Islet of Langerhans (tissue), 1 donor: ENCODE results near the gene DSE.

ENCODE experiments used
- FAIRE-seq: peaks from one replicate; lab custom pipeline; 2011; peaks lifted over from hg19 to GRCh38; lab: Jason Lieb, UNC

DSE gene

DNA sequence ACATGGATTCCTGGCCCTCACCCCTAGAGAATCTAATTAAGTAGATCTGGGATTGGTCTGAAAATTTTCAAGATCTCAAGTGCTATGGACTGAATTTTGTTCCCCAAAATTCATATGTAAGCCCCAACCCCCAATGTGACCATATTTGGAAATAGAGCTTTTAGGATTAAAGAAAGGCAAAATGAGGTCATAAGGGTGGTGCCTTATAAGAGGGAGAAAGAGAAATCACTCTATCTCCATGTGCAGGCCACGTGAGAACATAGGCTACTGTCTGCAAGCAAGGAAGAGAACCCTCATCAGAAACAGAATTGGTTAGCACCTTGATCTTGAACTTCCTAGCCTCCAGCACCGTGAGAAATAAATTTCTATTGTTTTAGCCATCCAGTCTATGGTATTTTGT, 8.5 kb upstream of the DSE start:
- FAIRE-seq, result no peak

DNA sequence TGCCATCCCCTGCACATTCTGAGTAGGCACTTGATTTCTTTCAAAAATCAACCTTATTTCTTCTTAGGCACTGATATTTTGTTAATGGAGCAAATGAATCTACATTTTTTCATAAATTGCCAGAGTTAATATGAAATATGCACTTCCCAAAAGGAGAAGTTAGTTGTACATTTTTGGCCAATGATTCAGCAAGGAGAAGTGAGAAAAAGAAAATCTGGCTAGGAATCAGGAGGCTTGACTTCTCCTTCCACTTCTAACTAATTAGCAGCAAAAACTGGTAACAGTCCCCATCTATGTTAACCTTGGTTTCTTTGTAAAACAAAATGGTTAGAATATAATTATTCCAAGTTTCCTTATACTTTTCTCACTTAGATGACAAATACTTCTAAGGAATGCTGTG, 7.0 kb upstream of the DSE start:
- no peak for FAIRE-seq

DNA sequence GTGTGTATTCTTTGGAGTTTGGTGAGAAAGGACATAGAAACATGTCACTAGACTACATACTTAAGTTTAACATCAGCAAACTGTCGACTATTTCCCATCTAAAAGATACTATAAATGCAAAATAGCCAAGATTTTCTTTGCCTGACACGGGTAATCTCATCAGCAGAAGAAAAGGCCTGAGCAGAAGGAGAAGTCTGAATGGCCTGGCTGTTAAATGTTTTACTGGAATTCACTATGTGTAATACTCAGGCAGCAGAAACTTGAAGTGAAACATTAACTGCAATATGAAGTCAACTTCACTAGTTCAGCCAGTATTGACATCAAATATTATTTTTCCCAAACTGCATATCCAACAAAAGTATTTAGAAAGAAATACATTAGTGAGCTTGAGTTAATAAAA, 6.4 kb upstream of the DSE start:
- no peak for FAIRE-seq

DNA sequence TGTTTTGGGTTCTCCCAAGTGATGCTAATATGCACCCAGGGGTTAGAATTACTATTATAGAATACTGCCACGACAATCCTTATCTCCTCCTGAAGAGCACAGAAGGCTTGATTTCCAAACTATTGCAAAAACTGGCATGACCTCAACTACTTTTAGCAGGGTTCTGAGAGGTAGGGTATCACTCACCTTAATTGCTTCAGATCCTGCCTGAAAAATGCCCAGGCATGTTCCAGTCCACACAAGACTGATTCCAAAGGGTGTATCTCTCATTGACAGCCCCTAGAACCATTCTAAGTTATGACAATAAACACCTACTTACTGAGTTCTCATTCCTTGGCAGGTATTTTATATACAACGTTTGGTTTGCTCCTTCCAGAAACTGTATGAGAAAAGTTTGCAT, 5.0 kb upstream of the DSE start:
- FAIRE-seq, result no peak

DNA sequence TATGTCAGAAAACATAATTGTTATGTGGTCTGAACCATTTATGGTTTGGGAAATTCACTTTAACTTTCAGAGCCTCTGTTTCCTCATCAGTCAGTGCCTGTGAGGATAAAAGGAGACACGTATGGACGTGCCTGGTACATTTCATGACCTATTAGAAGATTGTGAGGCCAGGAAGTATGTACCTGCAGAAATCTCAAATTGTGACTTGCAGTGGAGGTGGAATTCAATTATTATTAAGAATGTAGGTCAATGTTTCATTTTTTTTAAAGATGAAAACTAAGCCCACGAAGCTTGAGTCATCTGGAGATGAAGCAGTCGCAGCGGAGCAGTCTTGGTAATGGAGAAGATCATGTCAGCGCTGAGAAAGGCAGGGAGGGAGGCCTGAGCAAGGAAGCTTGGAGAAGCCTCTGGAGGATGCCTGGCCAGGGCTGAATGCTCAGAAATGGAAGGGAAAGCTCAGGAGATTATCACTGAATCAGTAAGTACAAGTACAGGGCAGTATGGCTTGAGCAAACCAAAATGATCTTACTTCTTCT, 3.9 kb upstream of the DSE start:
- no peak for FAIRE-seq

DNA sequence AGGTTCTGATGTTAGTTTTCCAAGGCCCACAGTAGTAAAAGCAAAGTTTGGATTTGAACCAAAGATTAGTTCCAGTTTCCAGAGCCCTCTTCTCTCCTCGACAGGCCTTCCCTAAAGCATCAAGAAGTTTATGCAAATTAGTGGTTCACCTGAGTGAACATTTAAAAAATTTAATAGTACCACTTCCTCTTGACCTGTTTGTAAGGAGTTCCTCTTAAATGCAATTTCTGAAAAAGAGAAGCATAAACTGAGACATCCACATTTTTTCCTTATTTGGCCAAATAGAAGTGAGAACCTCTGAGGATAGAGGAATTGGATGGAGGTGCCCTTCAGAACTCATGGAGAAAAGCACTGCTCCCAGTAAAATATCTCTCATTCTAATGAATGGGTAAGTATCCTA, 1.2 kb upstream of the DSE start:
- no peak for FAIRE-seq

DNA sequence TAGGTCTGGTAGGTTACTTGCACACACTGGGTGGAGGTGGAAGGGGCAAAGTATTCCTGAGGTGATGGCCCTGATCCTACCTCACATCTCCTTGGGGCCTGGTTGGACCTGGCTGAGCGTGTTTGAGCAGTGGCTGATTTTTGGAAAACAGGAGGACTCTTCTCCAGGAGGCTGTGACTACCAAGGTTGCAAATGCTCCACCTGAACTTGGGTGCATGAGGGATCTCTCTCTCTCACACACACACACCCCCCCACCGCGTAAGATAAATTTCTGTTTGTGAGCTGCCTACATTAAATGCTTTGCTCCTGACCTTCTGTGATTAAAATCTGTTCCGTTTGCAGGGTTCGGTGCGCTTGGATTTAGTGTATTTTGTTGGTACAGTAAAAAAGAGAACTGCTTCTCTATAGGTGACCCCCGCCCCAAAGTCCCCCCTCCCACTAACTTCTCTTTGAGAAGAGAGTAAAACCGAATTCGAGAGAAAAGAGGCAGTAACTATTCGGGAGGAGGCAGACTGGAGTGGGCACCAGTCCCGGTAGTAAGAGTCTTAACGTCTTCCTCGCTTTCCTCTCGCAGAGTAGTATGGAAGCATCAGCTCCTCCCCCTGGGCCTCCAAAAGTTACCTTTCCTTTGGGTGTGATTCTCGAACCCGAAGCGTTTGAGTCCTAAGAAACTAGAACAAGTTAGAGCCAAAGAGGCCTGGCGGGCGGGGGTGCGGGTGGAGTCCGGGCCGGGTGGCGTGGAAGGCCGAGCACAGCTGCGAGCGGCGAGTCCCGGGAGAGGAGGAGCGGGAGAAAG, 585 bp upstream of the DSE start:
- no peak for FAIRE-seq

DNA sequence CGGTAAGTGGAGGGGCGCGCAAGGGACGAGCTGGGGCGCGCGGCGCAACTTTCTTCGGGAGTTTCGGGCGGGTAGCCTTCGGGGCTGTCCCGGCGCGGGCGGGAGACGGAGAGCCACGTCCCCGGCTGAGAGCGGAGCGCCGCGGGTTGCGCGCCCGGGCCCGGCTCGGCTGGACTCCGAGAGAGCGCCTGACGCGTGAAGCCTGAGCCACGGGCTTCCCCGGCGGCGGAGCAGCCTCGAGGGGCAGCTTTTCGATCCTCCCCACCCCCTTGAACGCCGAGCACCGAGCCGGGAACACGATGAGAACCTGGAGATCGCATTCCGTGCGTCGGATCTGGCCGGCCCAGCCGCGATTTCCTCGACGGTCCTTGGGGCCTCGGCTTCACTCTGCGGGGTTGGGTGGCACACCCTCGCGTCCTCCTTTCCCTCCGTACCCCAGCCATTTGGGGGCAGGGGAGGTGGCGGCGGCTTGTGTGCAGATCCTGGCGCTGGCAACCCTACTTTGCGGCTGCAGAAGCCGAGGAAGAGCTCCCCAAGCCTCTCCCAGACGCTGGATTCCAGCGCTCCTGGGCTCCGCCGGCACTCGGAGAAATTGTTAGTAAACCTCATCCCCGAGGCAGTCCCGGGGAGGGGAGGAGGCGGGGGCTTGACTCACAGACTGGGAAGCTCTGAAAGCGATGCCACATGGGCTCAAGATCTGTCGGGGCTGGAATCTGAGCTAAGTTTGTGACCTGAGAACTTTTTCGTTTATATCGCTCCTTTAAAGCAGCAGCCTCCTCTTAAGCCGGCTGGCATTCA, 572 bp downstream of the DSE start:
- no peak for FAIRE-seq

DNA sequence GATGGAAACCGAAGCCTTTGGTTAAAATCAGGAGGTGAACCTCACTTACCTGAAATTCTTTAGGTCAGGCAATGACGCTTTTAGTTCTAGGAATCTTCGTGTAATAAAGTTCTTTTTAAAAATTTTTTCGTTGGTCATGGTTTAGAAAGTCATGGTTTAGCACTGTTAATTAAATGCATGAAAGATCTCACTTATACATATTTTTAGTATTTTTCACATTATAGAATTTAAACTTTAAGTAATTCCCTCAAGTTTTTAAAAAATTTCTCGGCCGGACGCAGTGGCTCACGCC, 1.1 kb downstream of the DSE start:
- FAIRE-seq, result no peak

DNA sequence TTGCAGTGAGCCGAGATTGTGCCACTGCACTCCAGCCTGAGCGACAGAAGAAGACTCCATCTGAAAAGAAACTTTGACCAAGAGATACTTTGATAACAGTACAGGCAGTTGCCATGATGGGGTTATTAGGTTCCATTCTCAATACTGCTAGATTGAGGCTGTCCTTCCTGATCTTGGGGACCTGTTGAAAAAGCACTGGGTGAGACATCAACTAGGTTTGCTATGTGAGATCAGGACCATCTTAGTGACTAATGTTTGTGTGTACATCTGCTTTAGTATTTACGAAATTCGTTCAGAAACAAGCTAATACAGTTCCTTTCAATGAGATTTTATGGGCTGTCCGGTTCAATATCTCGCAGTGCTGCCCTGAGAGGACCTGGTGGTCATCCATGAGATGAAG, 2.6 kb downstream of the DSE start:
- no peak for FAIRE-seq

DNA sequence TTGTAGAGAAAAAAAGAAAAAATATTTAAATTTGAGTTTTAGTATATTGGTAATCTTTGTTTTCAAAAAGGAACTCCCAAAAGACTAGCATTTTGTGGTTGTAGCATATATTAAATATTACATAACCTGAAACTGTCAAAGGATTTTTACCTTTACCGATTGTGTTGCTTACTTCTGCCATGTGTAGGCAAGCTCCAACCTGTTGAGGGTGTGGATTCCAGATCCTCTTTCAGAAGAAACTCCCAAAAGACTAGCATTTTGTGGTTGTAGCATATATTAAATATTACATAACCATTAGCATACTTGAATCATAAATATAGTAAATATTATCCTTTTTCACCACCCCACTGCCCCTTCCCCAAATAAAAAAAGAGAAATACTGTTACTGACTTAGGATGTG, 3.2 kb downstream of the DSE start:
- no peak for FAIRE-seq

DNA sequence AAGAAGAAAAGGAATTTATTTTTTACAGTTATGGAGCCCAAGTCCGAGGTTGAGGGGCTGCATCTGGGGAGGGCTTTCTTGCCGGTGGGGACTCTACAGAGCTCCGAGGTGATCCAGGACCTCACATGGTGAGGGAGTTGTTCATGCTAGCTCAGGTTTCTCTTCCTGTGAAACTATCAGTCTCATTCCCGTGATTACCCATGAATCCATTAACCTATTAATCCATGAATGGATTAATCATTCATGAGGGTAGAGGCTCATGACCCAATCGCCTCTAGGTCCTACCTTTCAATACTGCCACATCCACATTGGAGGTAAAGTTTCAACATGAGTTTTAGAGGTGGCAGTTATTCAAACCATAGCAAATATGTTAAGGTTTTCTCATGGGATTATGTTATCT, 3.8 kb downstream of the DSE start:
- no peak for FAIRE-seq

DNA sequence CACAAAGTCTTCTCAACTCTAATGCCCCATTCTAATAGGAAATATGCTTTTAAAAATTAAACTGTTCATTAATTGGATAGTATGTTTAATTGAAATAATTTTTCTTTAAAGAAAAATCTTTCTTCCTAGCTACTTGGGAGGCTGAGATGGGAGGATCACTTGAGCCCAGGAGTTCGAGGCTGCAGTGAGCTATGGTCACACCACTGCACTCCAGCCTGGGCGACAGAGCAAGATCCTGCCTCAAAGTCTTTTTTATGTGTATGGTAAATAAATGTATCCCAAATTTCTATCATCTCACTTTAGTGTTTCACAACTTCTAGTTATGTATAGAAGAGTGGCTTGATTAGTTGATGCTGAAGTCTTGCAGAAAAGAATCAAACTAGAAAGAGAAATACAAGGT, 4.5 kb downstream of the DSE start:
- FAIRE-seq, result no peak

DNA sequence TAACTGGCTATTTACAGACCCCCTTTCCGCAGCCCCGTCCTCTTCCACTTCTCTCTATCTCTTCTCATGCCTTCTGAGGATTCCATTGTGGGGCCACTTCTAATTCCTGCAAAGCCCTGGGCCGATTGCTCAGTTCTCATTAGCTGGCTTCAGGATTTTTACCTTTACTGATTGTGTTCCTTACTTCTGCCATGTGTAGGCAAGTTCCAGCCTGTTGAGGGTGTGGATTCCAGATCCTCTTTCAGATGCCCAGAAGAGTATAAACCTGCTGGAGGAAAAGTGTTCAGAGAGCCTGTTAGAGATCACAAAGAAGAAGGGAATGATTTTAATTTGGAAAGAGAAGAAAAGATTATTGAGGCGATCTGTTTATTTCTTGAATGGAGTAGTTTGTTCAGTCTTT, 5.4 kb downstream of the DSE start:
- no peak for FAIRE-seq

DNA sequence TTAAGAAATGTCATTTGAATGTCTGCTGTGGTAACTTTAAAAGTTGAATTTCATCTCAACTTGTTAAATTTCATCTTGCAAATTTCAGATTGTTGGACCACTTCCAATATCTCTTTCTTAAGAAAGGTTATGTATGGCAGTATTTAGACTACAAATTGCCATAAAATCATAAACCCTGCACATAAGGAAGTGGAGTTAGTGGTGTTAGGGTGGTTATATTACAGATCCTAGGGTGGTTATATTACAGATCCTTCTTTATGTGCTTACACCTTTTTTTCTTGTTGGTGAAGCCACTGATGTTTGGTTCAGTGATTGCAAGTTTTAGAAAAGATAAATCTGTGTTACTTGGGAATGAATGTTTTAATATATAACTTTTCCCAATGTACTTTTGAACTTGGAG, 9.0 kb downstream of the DSE start:
- no peak for FAIRE-seq

DNA sequence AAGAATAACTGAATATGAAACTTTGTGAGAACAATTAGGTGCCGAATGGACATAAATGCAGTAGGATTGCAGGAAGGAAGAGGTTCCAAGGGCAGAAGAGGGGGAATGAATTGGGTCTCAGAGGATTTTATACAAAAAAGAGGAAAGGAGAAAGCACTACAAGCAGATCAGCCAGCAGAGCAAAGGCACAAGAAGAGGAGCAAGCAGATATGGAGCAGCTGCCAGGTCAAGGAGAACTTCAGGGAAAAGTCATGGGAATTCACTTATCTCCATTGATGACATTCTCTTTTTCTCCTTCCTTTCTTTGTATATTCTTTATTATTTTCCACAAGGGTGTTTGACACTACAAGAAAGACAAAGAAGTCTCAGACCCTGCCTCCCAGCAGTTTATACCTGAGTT, 9.6 kb downstream of the DSE start:
- no peak for FAIRE-seq

DNA sequence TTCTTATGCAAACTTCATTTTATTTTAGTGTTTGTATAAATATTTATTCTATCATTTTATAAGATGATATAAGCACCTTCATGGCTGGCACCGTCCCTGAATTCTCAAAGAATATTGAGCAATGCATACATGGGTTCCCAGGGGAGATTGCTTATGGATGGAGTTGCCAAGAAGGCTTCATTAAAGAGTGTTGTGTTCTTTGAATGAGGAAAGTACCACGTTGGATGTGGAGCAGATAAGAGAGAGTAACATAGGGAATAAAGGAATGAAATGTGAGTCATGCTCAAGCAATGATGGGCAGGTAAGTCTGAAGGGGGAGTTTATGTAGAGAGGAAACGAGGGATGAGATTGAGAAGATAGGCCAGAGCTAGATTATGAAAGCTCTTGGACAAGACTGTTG, 10.3 kb downstream of the DSE start:
- no peak for FAIRE-seq

DNA sequence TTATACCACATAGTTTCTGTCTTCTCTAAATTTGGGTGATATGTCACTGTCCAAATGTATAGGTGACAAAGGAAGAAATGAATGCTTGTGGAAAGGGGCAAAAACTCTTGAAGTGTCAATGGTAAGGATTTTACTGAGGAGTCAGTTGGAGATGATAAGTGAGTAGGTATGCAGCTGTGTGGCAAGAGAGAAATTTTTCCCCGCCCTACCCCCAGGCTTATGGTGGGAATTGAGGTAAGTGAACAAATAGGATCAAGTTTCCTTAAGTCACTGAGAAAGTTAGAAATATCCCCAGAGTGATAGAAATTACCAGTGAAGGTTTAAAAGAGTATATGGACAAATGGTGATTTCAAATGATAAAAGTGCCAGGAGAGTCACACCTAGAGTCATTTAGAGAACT, 11.8 kb downstream of the DSE start:
- FAIRE-seq, result no peak

DNA sequence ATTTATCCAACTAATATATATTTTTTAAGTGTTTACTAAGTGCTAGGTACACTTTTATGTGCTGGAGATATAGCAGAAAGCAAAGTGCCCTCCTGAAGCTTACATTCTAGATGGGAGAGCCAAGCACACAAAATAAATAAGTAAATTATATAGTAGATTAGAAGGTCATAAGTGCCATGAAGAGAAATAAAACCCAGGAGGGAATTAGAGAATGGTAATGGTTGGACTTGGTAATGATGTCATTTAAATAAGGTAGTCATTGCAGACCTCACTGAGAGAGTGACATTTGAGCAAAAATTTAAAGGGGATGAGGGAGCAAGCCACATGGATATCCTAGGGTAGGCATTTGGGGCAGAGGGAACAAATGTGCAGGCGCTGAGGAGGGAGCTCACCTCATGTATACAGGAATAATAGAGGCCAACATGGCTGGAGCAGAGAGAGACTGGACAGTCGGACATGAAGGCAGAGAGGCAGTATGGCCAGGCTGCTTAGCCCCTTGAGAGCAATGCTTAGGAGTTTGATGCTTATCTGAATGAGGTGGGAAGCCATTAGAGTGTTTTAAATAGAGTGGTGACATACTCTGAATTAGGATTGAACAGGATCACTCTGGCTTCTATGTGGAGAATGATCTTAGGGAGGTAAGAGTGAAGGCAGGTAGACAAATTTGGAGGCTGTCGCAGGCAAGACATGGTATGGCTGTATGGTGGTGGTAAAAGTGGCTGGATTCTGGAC, 14.1 kb downstream of the DSE start:
- FAIRE-seq, result no peak

DNA sequence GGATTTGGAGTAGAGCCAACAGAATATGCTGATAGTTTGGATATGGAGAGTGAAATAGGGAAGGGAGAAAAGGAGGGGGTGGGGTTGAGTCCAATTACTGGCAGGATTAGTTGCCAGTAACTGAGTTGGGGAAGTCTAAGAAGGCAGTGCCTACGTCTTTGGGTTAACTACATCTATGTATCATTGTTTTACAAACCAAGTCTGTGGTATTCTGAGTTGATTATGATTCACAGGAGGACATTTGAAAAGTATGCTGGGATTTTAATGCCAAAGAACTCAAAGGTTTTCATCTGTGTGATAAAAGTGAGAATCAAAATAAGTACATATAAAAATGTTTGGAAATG, 14.7 kb downstream of the DSE start:
- FAIRE-seq, result no peak

DNA sequence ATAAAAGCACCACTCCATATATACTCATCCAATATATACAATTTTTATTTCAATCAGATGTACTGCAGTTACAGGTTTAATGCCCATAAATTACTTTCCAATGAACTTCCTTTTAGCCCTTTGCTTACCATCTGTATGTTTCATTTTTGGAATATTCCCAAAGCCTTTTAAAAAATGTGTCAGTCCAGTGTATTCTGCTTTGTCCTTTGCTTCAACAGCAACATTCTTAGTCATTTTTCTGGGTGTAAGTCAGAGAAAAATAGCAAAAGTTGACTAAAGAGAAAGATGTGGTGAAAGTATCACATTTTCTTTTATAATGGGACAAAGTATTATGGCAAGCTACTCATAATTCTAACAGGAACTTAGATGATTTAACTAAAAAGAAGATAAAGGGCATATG, 15.2 kb downstream of the DSE start:
- no peak for FAIRE-seq

DNA sequence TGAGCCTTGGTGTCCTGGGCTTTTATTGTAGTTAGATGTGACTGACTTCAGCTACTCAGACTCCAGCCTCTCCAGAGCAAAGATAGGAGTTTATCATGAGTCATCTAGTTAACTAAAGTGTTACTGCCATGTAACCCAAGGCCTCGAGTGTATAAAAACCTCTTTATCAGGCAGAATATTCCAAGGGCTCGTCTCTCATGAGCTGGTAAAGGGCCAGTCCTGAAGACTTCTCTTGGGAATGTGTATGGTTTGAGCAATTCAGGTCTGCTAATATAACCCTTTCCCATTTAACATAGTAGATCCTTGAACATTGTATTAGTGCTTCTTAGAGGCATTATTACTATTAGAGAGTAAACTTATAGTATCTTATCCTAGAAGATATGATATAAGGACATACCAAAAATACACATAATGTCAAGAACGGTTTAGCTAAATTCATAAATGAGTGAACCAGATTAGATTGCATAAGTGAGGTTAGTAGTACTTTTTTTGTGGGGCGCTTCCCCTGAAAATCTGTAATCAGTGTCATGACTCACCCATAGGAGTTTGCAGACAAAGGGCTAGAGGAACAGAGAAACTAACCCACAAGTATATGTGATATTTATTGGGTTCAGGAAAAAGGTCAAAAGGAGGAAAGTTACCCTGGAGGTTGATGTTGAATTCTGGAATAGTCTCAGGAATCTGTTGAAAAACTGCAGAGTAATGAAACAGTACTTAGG, 16.0 kb downstream of the DSE start:
- FAIRE-seq, result no peak

DNA sequence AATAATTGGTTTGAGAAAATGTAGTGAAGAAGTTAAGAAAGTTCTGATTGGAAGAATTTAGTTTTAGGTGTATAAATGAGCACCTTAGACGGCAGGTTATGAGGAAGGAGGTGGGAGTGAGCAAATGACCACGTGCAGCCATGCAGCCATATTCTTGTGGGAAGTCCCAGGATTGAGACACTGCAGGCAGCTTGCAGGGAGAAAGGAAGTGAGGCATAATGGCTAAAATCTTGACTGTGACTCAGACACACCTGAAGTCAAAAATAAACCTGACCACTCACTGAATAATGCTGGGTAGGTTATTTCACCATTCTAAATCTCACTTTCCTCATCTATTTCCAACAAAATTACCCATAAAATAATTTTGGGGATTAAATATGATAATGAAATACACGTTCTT, 16.6 kb downstream of the DSE start:
- FAIRE-seq, result no peak
